ENCODE measurements around the gene DYNLRB2.

GRCh38 chr16:80546249-80546648 lies 5.5 kb downstream of the DYNLRB2 start:
- TF ChIP-seq CTCF (IDR thresholded peaks at IDR 0.05; ENCODE audit: low read depth, low read length, missing input control) (no peak), GABPA (IDR thresholded peaks at IDR 0.05 in 1 of 2, conservative IDR thresholded peaks at IDR 0.05 in 1 of 2) (no peak), RAD21 (IDR thresholded peaks at IDR 0.05) (no peak), SP1 (IDR thresholded peaks at IDR 0.05) (no peak), YY1 (IDR thresholded peaks at IDR 0.05) (no peak)
